Astrocyte (in vitro differentiated cells and primary cell): ENCODE data around the gene MICALL2. TPM values are rescaled to one million over a fixed set of nuclear protein-coding genes. Genes with fewer than 3 reads are reported as not detected.

Experiments
- DNase-seq: peaks from one replicate; pipeline ENCODE4 v3.0.0-alpha.2; 2010; ENCODE audit warnings: low read depth
- FAIRE-seq: peaks from 2 replicates; lab custom pipeline; 2011; peaks lifted over from hg19 to GRCh38; lab: Jason Lieb, UNC
- H2AFZ ChIP-seq: 2 replicates; pipeline ENCODE4 v1.6.0; 2012; ENCODE audit warnings: low read depth, low read length, inconsistent platforms
- H3K27ac ChIP-seq: 2 replicates; pipeline ENCODE4 v1.5.1; 2011; ENCODE audit warnings: low read depth, low read length, inconsistent platforms
- H3K27me3 ChIP-seq: 2 replicates; pipeline ENCODE4 v1.6.0; 2011; ENCODE audit warnings: low read length, inconsistent platforms; ENCODE audit not compliant: insufficient read depth
- H3K36me3 ChIP-seq: 2 replicates; pipeline ENCODE4 v1.5.1; 2011; ENCODE audit warnings: low read length, inconsistent platforms; ENCODE audit not compliant: insufficient read depth
- H3K4me1 ChIP-seq: 2 replicates; pipeline ENCODE4 v1.5.1; 2011; ENCODE audit warnings: low read length, inconsistent platforms; ENCODE audit not compliant: insufficient read depth
- H3K4me2 ChIP-seq: 2 replicates; pipeline ENCODE4 v1.6.0; 2012; ENCODE audit warnings: low read length, inconsistent platforms
- H3K4me3 ChIP-seq: 2 replicates; pipeline ENCODE4 v1.5.1; 2011; ENCODE audit warnings: low read depth, mild to moderate bottlenecking, low read length, inconsistent platforms; ENCODE audit not compliant: insufficient read depth
- H3K79me2 ChIP-seq: 2 replicates; pipeline ENCODE4 v1.6.0; 2012; ENCODE audit warnings: mild to moderate bottlenecking, low read length, inconsistent platforms; ENCODE audit not compliant: insufficient read depth
- H3K9ac ChIP-seq: 2 replicates; pipeline ENCODE4 v1.6.0; 2012; ENCODE audit warnings: mild to moderate bottlenecking, low read length, inconsistent platforms
- H3K9me3 ChIP-seq: 2 replicates; pipeline ENCODE4 v1.5.1; 2012; ENCODE audit warnings: low read depth, mild to moderate bottlenecking, low read length, inconsistent platforms; ENCODE audit not compliant: insufficient read depth
- H4K20me1 ChIP-seq: 2 replicates; pipeline ENCODE4 v1.6.0; 2012; ENCODE audit warnings: low read length, inconsistent platforms; ENCODE audit not compliant: insufficient read depth
- H3K27ac Mint-ChIP-seq: one replicate; pipeline ENCODE4 v1.8.0; 2021; ENCODE audit warnings: mild to moderate bottlenecking, mixed read lengths; ENCODE audit not compliant: unreplicated experiment
- H3K27me3 Mint-ChIP-seq: one replicate; pipeline ENCODE4 v1.8.0; 2021; ENCODE audit warnings: low read depth, mixed read lengths; ENCODE audit not compliant: unreplicated experiment
- H3K36me3 Mint-ChIP-seq: one replicate; pipeline ENCODE4 v1.8.0; 2021; ENCODE audit warnings: low read depth, mixed read lengths; ENCODE audit not compliant: unreplicated experiment
- H3K4me1 Mint-ChIP-seq: one replicate; pipeline ENCODE4 v1.8.0; 2021; ENCODE audit warnings: low read depth, mixed read lengths; ENCODE audit not compliant: unreplicated experiment
- H3K4me3 Mint-ChIP-seq: one replicate; pipeline ENCODE4 v1.8.0; 2021; ENCODE audit warnings: mild to moderate bottlenecking, moderate library complexity, mixed read lengths; ENCODE audit not compliant: unreplicated experiment
- H3K9me3 Mint-ChIP-seq: one replicate; pipeline ENCODE4 v1.8.0; 2021; ENCODE audit warnings: mild to moderate bottlenecking, mixed read lengths; ENCODE audit not compliant: unreplicated experiment
- CTCF ChIP-seq: IDR thresholded peaks from 2 replicates; pipeline ENCODE4 v1.5.1; 2011; ENCODE audit warnings: low read depth, mild to moderate bottlenecking, inconsistent platforms, low read length, moderate library complexity; ENCODE audit not compliant: insufficient read depth
- EZH2 ChIP-seq: IDR thresholded peaks from 2 replicates; pipeline ENCODE4 v1.6.1; 2012; ENCODE audit warnings: mild to moderate bottlenecking, low read length, inconsistent platforms; ENCODE audit not compliant: insufficient read depth
- total RNA-seq: library from RNA; stranded (reverse); gene quantifications from 2 replicates; pipeline ENCODE4 v1.2.1, GENCODE V29; 2021

MICALL2 gene
- total RNA-seq, 1 donor from 2014 or later = 43.4 TPM

GRCh38 chr7:1401011-1401410 is 58.3 kb downstream of the MICALL2 start:
- Histone ChIP-seq H3K27me3 (peaks cover 33% of the 10 kb centered on the region), H3K9ac (no peak overlapping the region), H3K27ac (no peak overlapping the region), H3K79me2 (no peaks in the 10 kb centered on the region), H3K4me2 (no peak overlapping the region), H3K4me3 (no peak overlapping the region), H3K4me1 (peaks cover 10% of the 10 kb centered on the region), H4K20me1 (no peaks in the 10 kb centered on the region), H2AFZ (no peak overlapping the region), H3K9me3 (peaks cover 7% of the 10 kb centered on the region), H3K36me3 (no peaks in the 10 kb centered on the region)
- Mint-ChIP-seq H3K36me3 (peaks cover 2% of the 10 kb centered on the region), H3K27ac (no peak overlapping the region), H3K4me1 (peaks cover 4% of the 10 kb centered on the region), H3K4me3 (no peak overlapping the region), H3K9me3 (peaks cover 9% of the 10 kb centered on the region), H3K27me3 (peaks cover 62% of the 10 kb centered on the region)
- TF ChIP-seq EZH2 (no peak), CTCF (no peak)
- DNase-seq (no peak), FAIRE-seq (no peak)

- Histone ChIP-seq H3K27ac (no peak overlapping the region), H3K4me3 (no peak overlapping the region), H4K20me1 (no peaks in the 10 kb centered on the region), H3K4me1 (peaks cover 10% of the 10 kb centered on the region), H2AFZ (no peak overlapping the region), H3K9me3 (peaks cover 7% of the 10 kb centered on the region), H3K27me3 (peaks cover 33% of the 10 kb centered on the region), H3K79me2 (no peaks in the 10 kb centered on the region), H3K9ac (no peak overlapping the region), H3K36me3 (no peaks in the 10 kb centered on the region), H3K4me2 (no peak overlapping the region)
- H3K4me3 Mint-ChIP-seq = no peak overlapping the region
- peaks cover 2% of the 10 kb centered on the region for H3K36me3 Mint-ChIP-seq
- DNase-seq = no peak
- H3K27me3 Mint-ChIP-seq = peaks cover 58% of the 10 kb centered on the region
- no peak overlapping the region for H3K27ac Mint-ChIP-seq
- TF ChIP-seq CTCF (no peak), EZH2 (no peak)
- FAIRE-seq = no peak
- peaks cover 9% of the 10 kb centered on the region for H3K9me3 Mint-ChIP-seq
- peaks cover 4% of the 10 kb centered on the region for H3K4me1 Mint-ChIP-seq
Observed at GRCh38 chr7:1400371-1400770, 58.9 kb downstream of the MICALL2 start.

- H3K27me3 Mint-ChIP-seq = peaks cover 57% of the 10 kb centered on the region
- no peak overlapping the region for H3K4me3 ChIP-seq
- H3K4me1 ChIP-seq = peaks cover 4% of the 10 kb centered on the region
- H3K4me1 Mint-ChIP-seq = no peaks in the 10 kb centered on the region
- H3K9me3 ChIP-seq = peaks cover 14% of the 10 kb centered on the region
- H3K9ac ChIP-seq = no peak overlapping the region
- H3K79me2 ChIP-seq = no peaks in the 10 kb centered on the region
- no peak overlapping the region for H3K4me3 Mint-ChIP-seq
- TF ChIP-seq CTCF = no peak
- TF ChIP-seq EZH2 = no peak
- H3K36me3 ChIP-seq = no peaks in the 10 kb centered on the region
- peak overlapping the region; percentile 49 for H2AFZ ChIP-seq
- H3K27ac ChIP-seq = no peak overlapping the region
- peaks cover 28% of the 10 kb centered on the region for H3K27me3 ChIP-seq
- no peaks in the 10 kb centered on the region for H4K20me1 ChIP-seq
- FAIRE-seq (peak; percentile 13), DNase-seq (peak; percentile 62)
- peaks cover 13% of the 10 kb centered on the region for H3K9me3 Mint-ChIP-seq
- H3K4me2 ChIP-seq = peak overlapping the region; percentile 4
- H3K36me3 Mint-ChIP-seq = peaks cover 2% of the 10 kb centered on the region
- H3K27ac Mint-ChIP-seq = no peak overlapping the region
Observed at GRCh38 chr7:1397491-1398327, 61.6 kb downstream of the MICALL2 start.
